ENCODE measurements around the gene TMEM35B.
A peak's percentile ranks its signal among the peaks of the same experiment; 100 is the strongest.
"Not testable (repeated sequence)": the region's sequence is repeated elsewhere in the genome, so short reads cannot be mapped to it uniquely, and the experiment has no call there.

The TMEM35B gene

DNA sequence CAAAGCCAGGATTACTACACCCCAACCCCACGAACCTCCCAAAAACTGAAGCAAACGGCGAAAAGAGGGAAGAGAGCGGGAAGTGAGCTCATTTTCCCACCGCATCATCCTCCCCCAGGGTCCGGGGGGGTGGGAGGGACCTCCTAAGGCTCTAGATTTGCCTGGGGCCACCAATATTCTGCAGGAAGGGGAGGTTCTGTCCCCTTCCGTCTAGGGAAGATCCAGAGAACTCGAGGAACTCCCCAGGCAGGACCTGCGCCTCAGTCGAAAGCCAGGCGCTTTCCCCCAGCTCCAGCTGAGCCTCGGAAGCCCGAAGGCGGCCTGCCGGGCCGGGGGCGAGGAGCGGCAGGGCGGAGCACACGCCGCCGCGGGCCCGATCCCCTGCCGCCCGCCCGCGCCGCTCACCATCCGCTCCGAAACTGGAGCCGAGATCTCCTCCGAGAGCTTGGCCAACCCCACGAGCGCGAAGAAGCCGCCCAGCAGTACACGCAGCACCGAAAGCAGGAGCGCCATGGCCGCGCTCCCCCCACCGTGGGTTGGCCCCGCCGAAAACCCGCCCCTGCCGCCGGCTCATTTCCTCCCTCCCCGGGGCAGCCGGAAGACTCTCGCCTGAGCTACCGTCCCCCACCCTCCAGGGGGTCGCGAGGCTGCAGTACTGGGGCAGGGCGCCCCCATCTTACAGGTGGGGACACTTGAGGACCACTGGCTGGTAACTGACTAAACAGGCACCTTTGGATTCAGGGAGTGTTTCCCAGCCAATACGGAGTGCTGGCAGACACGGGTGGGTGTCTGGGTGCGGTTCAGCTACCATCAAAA is at the start of gene TMEM35B:
TSS of gene TMEM35B (minus strand) at position 555 of the 816 bp plus-strand sequence. CDS start at position 513, 42 bp downstream.
- DNase-seq (ENCODE audit: low read depth): peak; percentile 56

DNA sequence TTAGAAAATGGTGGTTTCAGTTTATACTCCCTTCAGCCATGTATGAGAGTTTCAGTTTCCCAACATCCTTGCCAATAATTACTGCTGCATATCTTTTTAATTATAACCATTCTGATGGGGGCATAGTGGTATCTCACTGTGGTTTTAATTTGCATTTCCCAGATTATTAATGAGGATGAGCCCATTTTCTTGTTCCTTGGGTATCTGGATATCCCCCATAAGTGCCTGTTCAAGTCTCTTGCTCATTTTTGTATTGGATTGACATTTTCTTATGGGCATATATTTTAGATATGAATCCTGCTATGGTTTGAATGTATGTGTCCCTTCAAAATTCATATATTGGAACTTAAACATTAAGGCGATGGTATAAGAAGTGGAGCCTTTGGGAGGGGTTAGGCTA is 48.2 kb upstream of the TMEM35B start:
- no peak for DNase-seq (ENCODE audit: low read depth)

DNA sequence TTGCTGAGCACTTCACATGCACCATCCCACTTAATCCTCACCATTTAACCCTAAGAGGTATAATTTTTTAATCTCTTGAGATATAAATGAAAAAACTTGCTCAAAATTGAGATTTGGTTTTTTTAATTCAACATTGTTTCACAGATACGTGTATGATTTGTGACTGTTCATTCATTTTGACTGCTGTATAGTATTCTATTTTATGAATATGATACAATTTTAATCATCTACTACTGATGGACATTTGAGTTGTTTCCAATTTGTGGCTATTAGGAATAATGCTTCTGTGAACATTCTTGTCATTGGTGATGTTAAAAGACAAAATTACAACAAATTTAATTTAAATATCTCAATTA is 47.2 kb upstream of the TMEM35B start:
- no peak for DNase-seq (ENCODE audit: low read depth)

DNA sequence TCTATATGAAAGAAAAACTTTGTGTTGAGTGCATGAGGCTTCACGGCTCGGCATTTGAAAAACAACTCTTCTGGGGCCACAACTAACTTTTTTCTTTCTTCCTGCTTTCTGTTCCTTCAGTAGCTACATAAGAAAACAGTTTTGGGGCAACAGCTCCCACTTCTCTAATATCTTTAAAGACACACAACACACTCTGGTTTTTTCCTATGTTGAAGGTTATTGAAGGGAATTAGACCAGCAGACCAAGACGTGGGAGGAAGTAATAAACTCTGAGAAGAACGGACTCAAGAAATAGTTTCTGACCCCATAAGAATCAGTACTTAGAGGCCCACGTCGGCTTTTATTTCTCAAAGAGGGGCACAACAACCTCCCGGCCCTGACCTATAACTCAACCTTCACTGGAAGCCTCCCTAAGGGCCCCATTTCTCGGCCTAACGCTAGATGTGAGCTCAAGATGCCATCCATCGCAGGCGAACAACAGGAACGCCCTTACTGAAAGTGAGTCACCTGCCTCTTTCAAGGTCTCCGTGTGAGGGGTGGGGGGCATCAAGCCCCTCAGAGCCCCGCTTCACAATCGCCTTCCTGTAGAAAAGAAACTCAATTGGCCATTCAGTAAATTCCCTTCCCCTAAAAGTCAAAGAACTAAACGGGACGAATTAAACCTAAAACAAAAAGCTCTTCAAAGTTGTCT is 45.8 kb upstream of the TMEM35B start:
- DNase-seq (ENCODE audit: low read depth): peak; percentile 63

DNA sequence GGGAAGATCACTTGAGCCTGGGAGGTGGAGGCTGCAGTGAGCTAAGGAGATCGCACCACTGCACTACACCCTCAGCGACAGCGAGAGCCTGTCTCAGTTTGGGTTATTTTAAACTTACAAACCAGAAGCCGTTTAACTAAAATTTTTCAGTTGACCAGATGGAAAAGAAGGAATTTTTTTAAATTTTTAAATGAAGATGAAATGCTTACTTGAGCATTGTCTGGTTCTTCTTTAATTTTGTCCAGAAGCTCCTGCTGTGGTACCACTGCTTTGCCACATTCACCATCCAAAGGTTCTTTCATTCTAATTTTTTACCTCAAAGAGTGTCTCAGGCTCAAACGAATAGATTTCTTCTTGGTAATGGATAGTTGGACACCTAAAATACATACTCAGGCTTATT is 45.2 kb upstream of the TMEM35B start:
- no peak for DNase-seq (ENCODE audit: low read depth)

DNA sequence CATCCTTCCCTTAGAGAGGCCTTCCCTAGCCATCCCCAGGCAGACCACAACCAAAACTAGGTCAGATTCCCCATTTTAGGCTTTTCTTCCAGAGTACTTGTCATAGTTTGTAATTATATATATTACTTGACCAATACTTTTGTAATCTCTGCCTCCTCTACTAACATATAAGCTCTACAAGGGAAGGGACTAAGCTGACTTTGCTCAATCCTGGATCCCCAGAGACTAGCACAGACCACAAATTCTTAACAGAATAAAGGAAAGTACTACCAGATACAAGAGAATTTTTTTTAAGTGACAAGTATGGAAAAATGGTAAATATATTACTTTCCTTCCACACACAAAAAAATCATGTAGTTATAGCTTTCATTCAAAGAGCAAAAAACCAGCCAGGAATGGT is 44.6 kb upstream of the TMEM35B start:
- DNase-seq (ENCODE audit: low read depth): peak; percentile 2

DNA sequence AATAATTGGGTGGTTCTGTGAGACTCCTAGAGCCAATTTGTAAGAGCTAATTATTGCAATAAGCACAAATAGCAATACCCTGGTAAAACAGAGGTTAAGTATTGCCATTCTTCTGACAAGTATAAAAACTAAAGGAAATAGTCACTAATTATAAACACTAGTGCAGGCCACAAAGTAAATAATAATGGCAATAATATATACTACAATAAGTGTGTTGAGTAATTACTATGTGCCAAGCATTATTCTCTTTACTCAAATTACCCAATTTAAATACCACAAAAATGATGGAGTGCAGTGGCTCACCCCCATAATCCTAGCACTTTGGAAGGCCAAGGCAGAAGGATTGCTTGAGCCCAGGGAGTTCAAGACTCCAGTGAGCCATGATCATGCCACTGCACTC is 31.3 kb upstream of the TMEM35B start:
- DNase-seq (ENCODE audit: low read depth): no peak

DNA sequence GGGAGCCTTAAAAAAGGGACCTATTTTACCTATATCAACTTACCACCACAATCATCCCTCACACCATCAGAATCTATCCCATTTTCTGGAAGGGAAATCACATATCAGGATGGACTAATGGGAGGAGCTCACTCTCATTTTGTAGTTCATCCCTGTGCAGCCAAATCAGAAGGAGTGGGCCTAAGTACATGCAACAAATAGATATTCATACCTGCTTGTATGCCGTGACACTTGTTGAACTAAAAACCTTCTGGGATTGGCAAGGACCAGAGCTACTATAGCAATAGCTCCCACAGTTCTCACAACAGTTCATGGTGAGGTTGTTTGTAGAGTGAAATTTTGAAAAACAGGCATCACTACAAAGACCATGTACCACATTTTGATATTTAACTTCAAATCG is 29.3 kb upstream of the TMEM35B start:
- no peak for DNase-seq (ENCODE audit: low read depth)

DNA sequence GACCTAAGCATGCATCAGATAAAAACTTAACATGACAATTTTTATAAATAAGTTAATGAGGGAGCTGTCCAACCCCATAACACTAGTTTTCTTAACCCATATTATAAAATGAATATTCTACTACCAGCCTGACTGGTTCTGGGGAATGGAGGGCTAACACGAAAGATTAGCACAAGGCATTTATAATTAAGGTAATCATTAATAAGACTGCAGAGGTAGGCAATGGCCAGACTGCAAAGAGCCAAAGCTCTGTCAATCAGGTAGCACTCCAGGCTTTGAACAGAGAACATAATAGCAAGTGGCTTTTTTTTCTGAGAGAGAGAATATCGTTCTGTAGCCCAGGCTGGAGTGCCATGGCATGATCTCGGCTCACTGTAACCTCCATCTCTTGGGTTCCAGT is 20.6 kb upstream of the TMEM35B start:
- DNase-seq (ENCODE audit: low read depth): no peak

DNA sequence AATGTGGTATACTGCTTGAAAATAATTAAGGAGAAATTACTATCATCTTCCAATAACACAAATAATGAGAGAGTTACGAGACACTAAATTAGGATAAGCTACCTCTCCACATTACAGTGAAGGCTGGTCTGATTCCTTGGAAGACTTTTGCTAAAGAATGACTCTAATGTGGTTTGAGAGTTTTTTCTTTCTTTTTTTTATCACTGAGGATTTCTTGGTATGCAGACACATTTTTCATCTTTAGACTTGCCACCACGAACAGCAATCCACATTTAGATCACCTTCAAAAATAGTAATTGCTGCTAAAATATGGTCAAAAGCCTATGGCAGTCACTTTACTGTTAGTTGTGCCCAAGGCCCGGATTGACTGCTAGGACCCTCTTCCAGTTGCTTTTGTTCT is 16.6 kb upstream of the TMEM35B start:
- peak; percentile 29 for DNase-seq (ENCODE audit: low read depth)

DNA sequence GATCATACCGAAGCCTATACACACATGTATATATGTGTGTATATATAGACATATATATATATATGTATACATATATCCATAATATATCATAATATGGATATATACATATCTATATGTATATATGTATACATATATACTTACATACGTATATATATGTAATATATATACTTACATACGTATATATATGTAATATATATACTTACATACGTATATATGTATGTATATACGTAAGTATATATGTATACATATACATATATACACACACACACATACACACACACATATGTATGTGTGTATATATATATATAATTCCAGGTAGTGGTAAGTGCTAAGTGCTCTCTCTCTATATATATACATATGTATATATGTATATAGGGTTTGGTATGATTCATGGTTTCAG is 9.7 kb upstream of the TMEM35B start:
- no peak for DNase-seq (ENCODE audit: low read depth)

DNA sequence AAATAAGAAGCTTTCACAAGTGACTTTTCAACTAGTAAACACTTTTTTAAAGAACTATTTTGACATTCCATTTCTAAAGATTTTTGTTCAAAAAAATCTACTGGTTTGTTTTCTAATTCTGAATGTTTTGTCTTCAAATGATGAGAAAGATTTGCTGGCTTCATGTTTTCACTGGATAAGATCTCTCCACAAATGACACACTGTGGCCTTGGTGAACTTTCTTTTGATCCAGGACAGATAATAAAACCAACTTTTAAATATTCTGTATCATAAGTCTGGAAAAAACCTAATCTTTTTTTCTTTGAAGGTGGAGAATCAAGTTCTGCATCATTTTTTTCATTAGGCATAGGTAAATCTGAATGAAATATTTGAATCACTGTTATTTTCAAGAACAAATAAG is 3.4 kb upstream of the TMEM35B start:
- DNase-seq (ENCODE audit: low read depth): no peak

DNA sequence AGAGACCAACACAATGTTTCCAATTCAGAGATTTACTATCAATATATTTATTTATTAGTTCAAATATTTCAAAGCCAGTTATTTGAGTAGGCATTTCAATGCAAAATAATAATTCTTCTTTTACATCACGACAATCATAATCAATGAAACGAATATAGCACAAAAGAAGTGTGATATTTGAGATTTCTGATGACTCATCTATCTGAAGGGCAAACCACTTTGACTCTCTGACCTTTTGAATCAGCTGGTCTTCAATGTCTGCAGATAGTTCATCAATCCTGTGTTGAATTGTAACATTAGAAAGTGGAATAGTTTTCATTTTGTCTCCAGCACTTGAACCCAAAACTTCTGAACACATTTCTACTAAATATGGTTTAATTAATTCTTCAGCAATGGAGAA is 3.0 kb upstream of the TMEM35B start:
- no peak for DNase-seq (ENCODE audit: low read depth)

DNA sequence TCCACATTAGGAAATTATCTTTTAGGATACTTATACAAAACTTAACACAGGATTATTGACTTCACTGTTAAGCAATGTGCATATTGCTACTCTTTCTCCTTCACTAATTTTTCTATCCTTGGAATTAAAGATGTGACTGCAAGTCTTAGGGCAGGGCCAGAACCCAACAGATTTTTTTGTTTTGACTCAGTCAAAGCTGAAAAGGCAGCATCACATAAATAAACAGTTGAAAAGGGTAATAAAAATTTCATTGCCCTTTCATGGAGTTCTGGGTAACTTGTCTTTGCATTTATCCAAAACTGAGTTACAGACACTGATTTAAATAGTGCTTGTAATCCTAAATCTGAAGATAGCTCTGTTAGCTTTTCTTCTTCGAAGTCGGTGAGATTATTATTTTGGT is 1.9 kb upstream of the TMEM35B start:
- peak; percentile 23 for DNase-seq (ENCODE audit: low read depth)

DNA sequence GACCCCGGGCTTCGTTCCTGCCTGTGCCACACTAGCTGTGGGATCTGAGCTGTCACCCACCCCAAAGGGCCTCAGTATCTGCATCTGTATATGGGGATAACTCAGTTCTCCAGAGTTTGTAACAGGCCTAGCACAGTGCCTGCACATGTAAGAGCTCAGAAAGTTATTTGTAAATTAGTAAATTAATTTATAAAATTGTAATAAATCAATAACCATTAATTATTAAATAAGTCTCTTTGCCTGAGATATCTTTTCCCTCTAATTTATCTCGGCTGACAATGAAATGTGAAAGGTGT is 410 bp upstream of the TMEM35B start:
- not testable (repeated sequence) for DNase-seq (ENCODE audit: low read depth)

DNA sequence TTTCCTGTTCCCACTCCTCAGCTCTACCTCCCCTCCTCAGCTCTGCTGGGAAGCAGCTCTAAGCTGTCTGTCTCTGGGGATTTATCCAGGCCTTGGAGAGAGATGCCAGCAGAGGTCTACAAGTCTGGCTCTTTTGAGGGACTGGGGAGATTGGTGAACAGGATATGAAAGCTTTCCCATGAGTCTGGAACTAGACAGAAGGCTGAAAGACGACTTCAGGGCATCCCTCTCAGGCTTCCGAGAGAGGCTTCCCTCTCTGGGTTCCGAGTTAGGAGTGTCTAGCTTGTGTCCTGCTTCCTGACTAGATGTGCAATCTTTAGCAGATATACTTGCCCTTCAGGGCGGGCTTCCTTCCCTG is 733 bp downstream of the TMEM35B start:
- peak; percentile 33 for DNase-seq (ENCODE audit: low read depth)

DNA sequence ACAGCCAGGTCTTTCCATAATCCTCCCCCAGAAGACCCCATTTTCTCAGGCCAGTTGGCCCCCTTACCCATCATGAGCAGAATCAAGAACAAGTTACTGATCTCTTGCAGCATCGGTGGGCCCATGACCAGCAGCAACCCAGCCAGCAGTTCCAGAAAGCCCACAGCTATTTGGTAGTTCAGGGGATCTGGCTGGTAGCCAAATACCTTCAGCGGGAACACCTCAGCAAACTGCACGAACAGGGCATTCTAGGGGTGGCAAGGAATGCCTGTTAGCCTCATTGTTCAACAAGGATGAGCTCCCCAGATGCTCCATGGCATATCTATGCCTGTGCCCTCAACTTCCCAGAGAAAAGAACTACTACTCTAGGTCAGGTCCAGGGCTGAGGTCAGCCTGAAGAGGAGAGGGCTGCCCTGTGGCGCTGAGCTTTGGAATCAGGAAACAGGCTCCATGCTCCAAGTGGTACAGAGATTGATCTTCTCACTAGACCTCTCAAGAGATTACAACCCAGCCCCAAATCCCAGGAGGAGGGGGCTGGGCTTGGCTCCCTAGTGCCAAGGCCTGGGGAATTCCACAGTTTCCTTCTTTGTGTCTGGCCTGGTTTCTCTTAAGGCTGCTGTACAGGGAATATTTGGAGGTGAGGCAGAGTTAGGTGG is 1.3 kb downstream of the TMEM35B start:
- peak; percentile 20 for DNase-seq (ENCODE audit: low read depth)

DNA sequence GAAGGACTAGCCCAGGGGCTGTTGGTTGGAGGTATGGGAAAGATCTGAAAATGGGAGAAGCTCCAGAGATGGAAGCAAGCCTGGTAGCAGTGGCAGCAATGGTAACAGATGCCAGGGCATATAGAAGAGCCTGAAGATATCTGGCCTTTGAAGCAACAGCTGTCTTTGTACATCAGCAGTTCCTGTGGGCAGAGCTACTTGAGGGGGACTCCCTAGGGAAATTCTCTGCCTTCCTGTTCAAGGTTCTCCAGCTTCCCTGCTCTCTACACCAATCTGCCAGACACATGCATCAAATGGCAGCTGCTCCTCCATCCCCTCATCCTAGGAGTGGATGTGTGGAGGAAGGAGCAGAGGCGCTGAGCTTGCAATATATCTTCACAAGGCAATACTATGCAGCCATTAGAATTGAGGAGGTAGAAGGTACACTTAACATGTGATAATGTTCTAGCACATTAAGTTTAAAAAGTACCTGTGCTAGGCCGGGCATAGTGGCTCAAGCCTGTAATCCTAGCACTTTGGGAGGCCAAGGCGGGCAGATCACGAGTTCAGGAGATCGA is 2.2 kb downstream of the TMEM35B start:
- no peak for DNase-seq (ENCODE audit: low read depth)

DNA sequence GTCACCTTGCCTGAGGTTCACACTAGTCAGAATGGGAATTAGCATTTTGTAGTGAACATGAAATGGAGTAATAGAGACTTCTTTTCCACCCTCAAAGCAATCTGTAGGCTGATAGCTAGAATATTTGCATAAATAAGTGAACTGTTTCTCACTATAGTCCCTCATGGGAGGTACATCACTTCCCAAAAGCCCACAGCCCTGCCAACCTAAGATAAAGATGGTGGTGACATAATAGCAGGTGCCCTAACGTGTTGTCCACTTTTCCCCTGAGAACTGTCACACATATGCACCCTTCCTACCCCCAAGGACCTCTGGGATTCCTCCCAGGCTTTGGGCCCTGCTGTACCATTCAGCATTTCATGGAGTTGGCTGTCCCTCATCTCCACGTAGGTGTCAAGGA is 4.4 kb downstream of the TMEM35B start:
- DNase-seq (ENCODE audit: low read depth): no peak

DNA sequence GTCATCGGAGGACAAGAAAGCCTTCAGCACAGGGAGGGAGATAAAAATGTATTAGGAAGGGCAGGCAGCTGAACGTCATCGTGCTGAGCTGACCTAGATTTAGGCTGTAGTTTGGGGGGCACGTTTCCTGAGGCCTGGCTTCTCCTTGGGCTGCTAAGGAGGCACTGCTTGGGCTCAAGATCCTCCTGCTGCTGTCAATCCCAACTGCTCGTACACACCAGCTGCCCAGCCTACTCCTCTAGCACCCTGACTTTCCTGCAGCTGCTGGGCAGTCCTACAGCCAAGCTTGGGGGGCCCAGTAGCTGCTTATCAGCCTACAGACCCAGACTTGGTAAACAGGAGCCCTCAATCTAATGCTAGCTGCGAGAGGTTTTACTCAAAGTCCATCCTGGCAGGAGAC is 6.2 kb downstream of the TMEM35B start:
- no peak for DNase-seq (ENCODE audit: low read depth)

DNA sequence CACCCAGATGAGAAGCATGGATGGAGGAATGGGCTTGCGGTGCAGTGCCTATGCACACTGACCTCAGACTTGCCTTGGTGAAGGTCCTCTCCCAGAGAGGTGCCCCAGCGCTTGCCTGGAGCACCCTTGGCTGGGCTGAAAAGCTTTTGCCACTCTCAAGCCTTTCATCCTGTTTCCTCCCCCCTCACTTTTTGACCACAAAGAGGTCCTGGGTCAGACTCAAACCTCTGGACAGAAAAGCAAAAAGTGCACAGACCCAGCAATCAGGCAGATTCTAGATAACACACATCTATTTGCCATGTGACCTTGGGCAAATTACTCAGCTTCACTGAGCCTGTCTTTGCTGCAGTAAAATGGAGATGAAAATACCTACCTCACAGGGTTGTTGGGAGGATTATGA is 7.3 kb downstream of the TMEM35B start:
- peak; percentile 21 for DNase-seq (ENCODE audit: low read depth)

DNA sequence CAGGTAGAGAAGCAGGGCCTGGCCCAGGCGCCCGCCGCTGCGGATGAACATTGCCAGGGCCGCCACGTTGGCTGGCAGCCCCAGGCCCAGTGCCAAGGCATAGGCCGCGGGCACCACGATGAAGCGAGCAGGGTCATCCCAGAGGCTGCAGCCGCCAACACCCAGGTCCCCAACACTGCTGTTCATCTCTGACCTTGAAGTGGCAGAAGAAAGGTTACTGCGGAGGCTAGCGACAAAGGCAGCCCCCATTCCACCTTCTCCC is 8.0 kb downstream of the TMEM35B start:
- DNase-seq (ENCODE audit: low read depth): no peak

DNA sequence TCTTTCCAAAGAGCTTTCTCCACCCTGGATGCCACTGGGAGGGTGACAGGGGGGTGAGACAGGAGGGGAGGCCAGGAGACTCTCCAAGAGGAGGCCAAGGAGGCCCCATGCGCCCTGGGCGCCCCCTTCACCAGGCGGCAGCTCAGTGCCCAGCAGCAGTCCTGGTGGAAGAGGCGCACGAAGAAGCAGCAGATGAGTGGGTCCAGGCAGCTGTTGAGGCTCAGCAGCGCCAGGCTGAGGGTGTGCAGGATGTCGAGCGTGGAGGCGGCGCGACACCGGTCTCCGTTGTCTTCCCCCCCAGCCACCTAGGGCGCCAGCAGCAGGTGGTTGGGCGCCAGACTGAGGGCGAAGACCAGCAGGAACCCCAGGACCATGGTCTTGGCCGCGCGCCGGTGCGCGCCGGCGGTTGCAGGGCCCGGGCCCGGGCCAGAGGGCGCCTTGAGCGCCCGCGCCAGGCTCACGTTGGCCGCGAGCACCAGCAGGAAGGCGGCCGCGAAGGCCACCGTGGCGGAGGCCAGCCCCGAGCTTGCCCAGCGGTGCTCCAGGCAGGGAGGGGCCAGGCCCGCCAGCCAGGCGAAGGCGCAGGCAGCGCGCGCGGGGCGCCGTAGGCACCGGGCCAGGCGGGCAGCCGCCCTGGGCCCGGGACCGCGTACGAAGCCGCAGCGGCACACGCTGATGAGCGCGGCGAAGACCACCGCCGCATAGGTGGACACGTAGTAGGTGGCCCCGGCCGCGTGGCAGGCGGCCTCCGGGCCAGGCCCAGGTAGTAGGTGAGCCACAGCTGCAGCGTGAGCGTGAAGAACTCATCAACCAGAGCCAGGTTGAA is 8.6 kb downstream of the TMEM35B start:
- DNase-seq (ENCODE audit: low read depth): no peak
